ENCODE measurements around the gene CD226.
"Not testable (repeated sequence)": the region's sequence is repeated elsewhere in the genome, so short reads cannot be mapped to it uniquely, and the experiment has no call there.

GRCh38 chr18:69879051-69879450 lies 68.6 kb downstream of the CD226 start:
- TF ChIP-seq CTCF, POLR2A (IDR thresholded peaks at IDR 0.05): not testable (repeated sequence)
